Suppressor macrophage (primary cell): ENCODE data around the gene SMARCD1.
"Not testable (repeated sequence)": the region's sequence is repeated elsewhere in the genome, so short reads cannot be mapped to it uniquely, and the experiment has no call there.

ENCODE experiments used
- DNase-seq, 4 experiments: peaks; one replicate each; pipeline ENCODE4 v3.0.0-alpha.2; 2020 to 2022

The SMARCD1 gene

GRCh38 chr12:50145439-50145838 lies 60.3 kb downstream of the SMARCD1 start:
- DNase-seq: no peak

- DNase-seq: no peak
These were observed 62.1 kb downstream of the SMARCD1 start for GRCh38 chr12:50147281-50147680.

GRCh38 chr12:50148011-50148410 lies 62.9 kb downstream of the SMARCD1 start:
- not testable (repeated sequence) for DNase-seq

- DNase-seq: no peak
These were observed 64.2 kb downstream of the SMARCD1 start for GRCh38 chr12:50149311-50149710.
